Activated naive CD8-positive, alpha-beta T cell treated with anti-CD3 and anti-CD28 coated beads, Interleukin-2, amount 10 ng/mL, durations not matched to agents 7 days and 5 days (primary cell): ENCODE data around the gene CFAP53. TPM values are rescaled to one million over a fixed set of nuclear protein-coding genes. Genes with fewer than 3 reads are reported as not detected.

Source experiments
- ATAC-seq: fragments of 150-1000 bp; cut with Tn5 transposase; one replicate; pipeline ENCODE4 v1.10.0; 2021; ENCODE audit warnings: low read depth, moderate library complexity
- POLR2A ChIA-PET: fragments of 350-600 bp; sonication (Branson Sonifier 250); formaldehyde crosslinking; loops from one replicate; lab custom pipeline; 2021; ENCODE audit warnings: antibody characterized with exemption; lab: Charles Lee
- DNase-seq: peaks from one replicate; pipeline ENCODE4 v3.0.0; 2021
- H3K27ac Mint-ChIP-seq: one replicate; pipeline ENCODE4 v1.8.0; 2022; ENCODE audit warnings: mild to moderate bottlenecking, mixed read lengths
- H3K27me3 Mint-ChIP-seq: one replicate; pipeline ENCODE4 v1.8.0; 2022; ENCODE audit warnings: mild to moderate bottlenecking, moderate library complexity, mixed read lengths
- H3K36me3 Mint-ChIP-seq: one replicate; pipeline ENCODE4 v1.8.0; 2021; ENCODE audit warnings: mild to moderate bottlenecking, mixed read lengths
- H3K4me1 Mint-ChIP-seq: one replicate; pipeline ENCODE4 v1.8.0; 2021; ENCODE audit warnings: mixed read lengths
- H3K4me3 Mint-ChIP-seq: one replicate; pipeline ENCODE4 v1.8.0; 2022; ENCODE audit warnings: mild to moderate bottlenecking, moderate library complexity, mixed read lengths
- H3K9me3 Mint-ChIP-seq: one replicate; pipeline ENCODE4 v1.8.0; 2021; ENCODE audit warnings: mixed read lengths
- total RNA-seq, 2 experiments: library from RNA; stranded (reverse); gene quantifications; one replicate each; pipeline ENCODE4 v1.2.3, GENCODE V29; 2021

Gene CFAP53
- total RNA-seq, 2 experiments from 2014 or later = 0.36 to 0.68 TPM

GRCh38 chr18:50190236-50190635 is 76.1 kb downstream of the CFAP53 start:
- H3K36me3 Mint-ChIP-seq = no peaks in the 10 kb centered on the region
- H3K27me3 Mint-ChIP-seq = peaks cover 52% of the 10 kb centered on the region
- H3K27ac Mint-ChIP-seq = no peak overlapping the region
- POLR2A ChIA-PET = no interaction called here
- H3K4me3 Mint-ChIP-seq = no peak overlapping the region
- DNase-seq (no peak), ATAC-seq (no peak)
- peaks cover 1% of the 10 kb centered on the region for H3K4me1 Mint-ChIP-seq
- H3K9me3 Mint-ChIP-seq = no peaks in the 10 kb centered on the region

- ATAC-seq = no peak
- H3K4me1 Mint-ChIP-seq = peaks cover 1% of the 10 kb centered on the region
- no peak for DNase-seq
- POLR2A ChIA-PET = no interaction called here
- H3K36me3 Mint-ChIP-seq = no peaks in the 10 kb centered on the region
- no peaks in the 10 kb centered on the region for H3K9me3 Mint-ChIP-seq
- no peak overlapping the region for H3K27ac Mint-ChIP-seq
- no peak overlapping the region for H3K4me3 Mint-ChIP-seq
- peaks cover 53% of the 10 kb centered on the region for H3K27me3 Mint-ChIP-seq
Measured at GRCh38 chr18:50189160-50189559, 77.1 kb downstream of the CFAP53 start.

DNA sequence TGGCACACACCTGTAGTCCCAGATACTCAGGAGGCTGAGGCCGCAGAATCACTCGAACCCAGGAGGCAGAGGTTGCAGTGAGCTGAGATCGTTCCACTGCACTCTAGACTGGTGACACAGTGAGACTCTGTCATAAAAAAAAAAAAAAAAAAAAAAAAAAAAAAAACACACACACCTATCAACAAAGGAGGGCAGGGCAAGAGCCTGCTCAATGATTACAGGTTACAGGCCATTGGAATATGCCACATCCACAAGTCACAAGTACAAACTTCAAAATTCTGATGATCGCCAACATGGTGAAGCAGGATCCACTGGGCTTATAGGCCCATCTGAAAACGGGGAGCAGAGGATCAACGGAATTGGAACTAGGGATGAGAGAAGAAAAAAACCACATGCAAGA is 77.6 kb downstream of the CFAP53 start:
- Mint-ChIP-seq H3K4me3 (no peak overlapping the region), H3K27me3 (peaks cover 52% of the 10 kb centered on the region), H3K27ac (no peak overlapping the region), H3K4me1 (no peaks in the 10 kb centered on the region), H3K9me3 (no peaks in the 10 kb centered on the region), H3K36me3 (no peaks in the 10 kb centered on the region)
- POLR2A ChIA-PET = no interaction called here
- ATAC-seq = no peak
- no peak for DNase-seq

GRCh38 chr18:50187659-50188058 is 78.6 kb downstream of the CFAP53 start:
- DNase-seq (no peak), ATAC-seq (no peak)
- Mint-ChIP-seq H3K27ac (no peak overlapping the region), H3K36me3 (no peaks in the 10 kb centered on the region), H3K27me3 (peaks cover 42% of the 10 kb centered on the region), H3K4me1 (no peaks in the 10 kb centered on the region), H3K9me3 (no peaks in the 10 kb centered on the region), H3K4me3 (no peak overlapping the region)
- POLR2A ChIA-PET = no interaction called here

DNA sequence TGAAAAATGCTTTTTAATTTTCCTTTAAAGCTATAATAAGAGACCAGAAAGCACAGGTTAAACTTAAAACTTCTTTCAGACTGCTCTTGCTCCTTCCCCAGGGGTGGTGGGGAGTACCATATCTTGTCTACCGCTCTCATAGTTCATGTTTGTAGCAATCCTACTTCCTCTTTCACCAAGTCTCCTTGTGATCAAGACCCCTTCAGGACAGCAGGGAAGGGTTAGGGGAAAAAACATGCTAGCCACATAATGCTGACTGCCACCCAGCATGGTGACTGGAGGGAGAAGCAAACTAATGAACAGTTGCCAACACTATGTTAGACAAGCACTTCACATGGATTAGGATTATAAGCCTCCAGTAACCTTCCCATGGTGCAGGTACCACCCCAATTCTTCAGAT is 79.9 kb downstream of the CFAP53 start:
- H3K4me1 Mint-ChIP-seq = no peaks in the 10 kb centered on the region
- POLR2A ChIA-PET = no interaction called here

GRCh38 chr18:50183556-50183955 is 82.7 kb downstream of the CFAP53 start:
- POLR2A ChIA-PET = no interaction called here
- Mint-ChIP-seq H3K27ac (no peak overlapping the region), H3K4me3 (no peak overlapping the region), H3K4me1 (no peaks in the 10 kb centered on the region), H3K9me3 (no peaks in the 10 kb centered on the region), H3K36me3 (no peaks in the 10 kb centered on the region), H3K27me3 (peaks cover 20% of the 10 kb centered on the region)
- DNase-seq = no peak
- no peak for ATAC-seq

More for the DNA sequence above, 79.9 kb downstream of the CFAP53 start:
- Mint-ChIP-seq H3K27ac (no peak overlapping the region), H3K4me3 (no peak overlapping the region), H3K27me3 (peaks cover 36% of the 10 kb centered on the region), H3K36me3 (no peaks in the 10 kb centered on the region), H3K9me3 (no peaks in the 10 kb centered on the region)
- ATAC-seq (no peak), DNase-seq (no peak)

GRCh38 chr18:50182511-50182910 is 83.8 kb downstream of the CFAP53 start:
- H3K36me3 Mint-ChIP-seq = no peaks in the 10 kb centered on the region

GRCh38 chr18:50181590-50181989 is 84.7 kb downstream of the CFAP53 start:
- H3K4me1 Mint-ChIP-seq = no peaks in the 10 kb centered on the region
- H3K27me3 Mint-ChIP-seq = peaks cover 26% of the 10 kb centered on the region
- no peaks in the 10 kb centered on the region for H3K36me3 Mint-ChIP-seq

More at GRCh38 chr18:50182511-50182910, 83.8 kb downstream of the CFAP53 start:
- Mint-ChIP-seq H3K4me1 (no peaks in the 10 kb centered on the region), H3K27ac (no peak overlapping the region), H3K27me3 (peaks cover 28% of the 10 kb centered on the region), H3K9me3 (no peaks in the 10 kb centered on the region), H3K4me3 (no peak overlapping the region)
- ATAC-seq (no peak), DNase-seq (no peak)
- POLR2A ChIA-PET = no interaction called here

GRCh38 chr18:50179465-50179864 is 86.8 kb downstream of the CFAP53 start:
- no peak for ATAC-seq
- H3K4me1 Mint-ChIP-seq = no peaks in the 10 kb centered on the region
- DNase-seq = no peak
- no peak overlapping the region for H3K4me3 Mint-ChIP-seq
- no peak overlapping the region for H3K27ac Mint-ChIP-seq
- POLR2A ChIA-PET = no interaction called here
- no peaks in the 10 kb centered on the region for H3K36me3 Mint-ChIP-seq
- peaks cover 34% of the 10 kb centered on the region for H3K27me3 Mint-ChIP-seq
- H3K9me3 Mint-ChIP-seq = no peaks in the 10 kb centered on the region

More at GRCh38 chr18:50181590-50181989, 84.7 kb downstream of the CFAP53 start:
- Mint-ChIP-seq H3K9me3 (no peaks in the 10 kb centered on the region), H3K4me3 (no peak overlapping the region), H3K27ac (no peak overlapping the region)
- POLR2A ChIA-PET = no interaction called here
- ATAC-seq = no peak
- no peak for DNase-seq

DNA sequence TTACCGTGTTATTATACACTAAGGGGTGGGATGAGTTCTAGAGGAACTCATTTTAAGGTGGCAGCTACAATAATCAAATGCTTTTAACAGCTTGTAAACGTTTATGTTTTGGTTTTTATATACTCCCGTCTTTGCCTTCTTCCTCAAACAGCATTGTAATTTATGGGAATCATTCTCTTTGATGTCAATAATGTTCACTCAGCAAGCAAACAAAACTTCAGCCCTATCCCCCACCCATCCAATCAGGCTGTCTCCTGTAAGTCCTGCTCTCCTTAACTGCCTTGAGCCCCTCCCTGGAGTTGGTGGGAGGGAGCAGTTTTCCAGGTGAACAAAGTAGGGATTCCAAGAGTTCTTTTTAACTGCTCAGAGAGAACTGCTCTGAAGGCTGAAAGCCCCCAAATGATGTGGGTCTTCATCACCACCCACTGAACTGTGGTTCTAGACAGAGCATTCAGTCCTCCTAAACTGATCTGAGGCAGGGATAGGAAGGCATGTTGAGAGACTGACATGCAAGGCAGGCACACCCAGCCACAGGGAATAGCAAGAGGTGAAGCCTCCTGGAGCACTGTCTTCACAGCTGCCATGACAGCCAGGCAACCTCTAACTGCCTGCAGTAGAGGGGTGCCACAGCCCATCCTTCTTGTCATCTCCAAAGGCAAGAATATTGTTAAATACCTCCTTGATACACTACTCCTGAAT is 88.9 kb downstream of the CFAP53 start:
- no peak for ATAC-seq
- peaks cover 29% of the 10 kb centered on the region for H3K27me3 Mint-ChIP-seq
- no peak overlapping the region for H3K4me3 Mint-ChIP-seq
- no peaks in the 10 kb centered on the region for H3K36me3 Mint-ChIP-seq
- no peaks in the 10 kb centered on the region for H3K4me1 Mint-ChIP-seq
- H3K27ac Mint-ChIP-seq = no peak overlapping the region
- POLR2A ChIA-PET = no interaction called here
- no peaks in the 10 kb centered on the region for H3K9me3 Mint-ChIP-seq
- DNase-seq = no peak

Other genes with a start within 250 kb of the CFAP53 start
- not detected for gene MYO5B, start 71.3 kb downstream of the CFAP53 start, total RNA-seq
- gene MBD1, start 15.0 kb upstream of the CFAP53 start, total RNA-seq = 100 to 1,000 TPM; 108 to 123 TPM
- gene CXXC1, start 21.2 kb upstream of the CFAP53 start, total RNA-seq = 100 to 1,000 TPM; 155 to 160 TPM
- 10 to 100 TPM; 25.6 to 27.8 TPM for gene SKA1, start 108.6 kb upstream of the CFAP53 start, total RNA-seq